ENCODE data around the gene IL10. TPM values are rescaled to one million over a fixed set of nuclear protein-coding genes. Genes with fewer than 3 reads are reported as not detected.

Gene IL10
- polyA plus RNA-seq, 1 donor (not counting 4 experiments of a cell fraction or from before 2014, with no cell fraction given) = not detected

- dilution Hi-C loops (cut with MboI; ENCODE audit: extremely low pct_ligation_motif_present, low sequenced_read_pairs) = no loop called here
- no peaks in the 10 kb centered on the region for H3K27me3 ChIP-seq (ENCODE audit: control insufficient read depth, extremely low read depth, insufficient read depth, low read length)
- no peak for TF ChIP-seq EZH2 (IDR thresholded peaks at IDR 0.05; ENCODE audit: low read length)
- TF ChIP-seq CTCF (optimal IDR thresholded peaks at IDR 0.05 in 1 of 3, IDR thresholded peaks at IDR 0.05 in 1 of 3, conservative IDR thresholded peaks at IDR 0.05 in 1 of 3; ENCODE audit: extremely low read depth in 1 of 3, insufficient read depth in 2 of 3, low read length in 3 of 3) = no peak
- no peak overlapping the region for H2AFZ ChIP-seq (ENCODE audit: control insufficient read depth, low read length)
- H3K36me3 ChIP-seq (ENCODE audit: control insufficient read depth in 2 of 2, extremely low read depth in 1 of 2, insufficient read depth in 2 of 2, low read length in 2 of 2) = no peaks in the 10 kb centered on the region
- H3K9me3 ChIP-seq (ENCODE audit: control insufficient read depth, low read depth, low read length) = no peaks in the 10 kb centered on the region
- no peak for FAIRE-seq
- H3K4me2 ChIP-seq (ENCODE audit: control insufficient read depth, extremely low read depth, insufficient read depth, low read depth, low read length) = no peak overlapping the region
- no peaks in the 10 kb centered on the region for H3K9me1 ChIP-seq (ENCODE audit: control insufficient read depth, extremely low read depth, insufficient read depth, low read length)
- no peak for DNase-seq (ENCODE audit: low read depth, low spot score)
- no peaks in the 10 kb centered on the region for H3K79me2 ChIP-seq (ENCODE audit: control insufficient read depth, insufficient read depth, low read length)
- H3K9ac ChIP-seq (ENCODE audit: control insufficient read depth, extremely low read depth, insufficient read depth, low read length) = no peak overlapping the region
- H3K4me1 ChIP-seq (ENCODE audit: control insufficient read depth, extremely low read depth, insufficient read depth, low read length) = peaks cover 15% of the 10 kb centered on the region
- no peaks in the 10 kb centered on the region for H4K20me1 ChIP-seq (ENCODE audit: control insufficient read depth, extremely low read depth, insufficient read depth, low read length)
- no peak overlapping the region for H3K27ac ChIP-seq (ENCODE audit: control insufficient read depth, insufficient read depth, low read length)
- H3K4me3 ChIP-seq (ENCODE audit: control insufficient read depth in 2 of 3, extremely low read depth in 1 of 3, insufficient read depth in 2 of 3, low read depth in 1 of 3, low read length in 3 of 3) = no peak overlapping the region
These were observed 30.1 kb upstream of the IL10 start for GRCh38 chr1:206802401-206802800.

GRCh38 chr1:206801467-206801866, 29.2 kb upstream of the IL10 start:
- FAIRE-seq = no peak
- no peak for DNase-seq (ENCODE audit: low read depth, low spot score)
- no peaks in the 10 kb centered on the region for H3K79me2 ChIP-seq (ENCODE audit: control insufficient read depth, insufficient read depth, low read length)
- no peak overlapping the region for H2AFZ ChIP-seq (ENCODE audit: control insufficient read depth, low read length)
- dilution Hi-C loops (cut with MboI; ENCODE audit: extremely low pct_ligation_motif_present, low sequenced_read_pairs) = no loop called here
- no peaks in the 10 kb centered on the region for H3K9me1 ChIP-seq (ENCODE audit: control insufficient read depth, extremely low read depth, insufficient read depth, low read length)
- TF ChIP-seq EZH2 (IDR thresholded peaks at IDR 0.05; ENCODE audit: low read length) (no peak), CTCF (optimal IDR thresholded peaks at IDR 0.05 in 1 of 3, IDR thresholded peaks at IDR 0.05 in 1 of 3, conservative IDR thresholded peaks at IDR 0.05 in 1 of 3; ENCODE audit: extremely low read depth in 1 of 3, insufficient read depth in 2 of 3, low read length in 3 of 3) (no peak)
- H3K27me3 ChIP-seq (ENCODE audit: control insufficient read depth, extremely low read depth, insufficient read depth, low read length) = no peaks in the 10 kb centered on the region
- H3K9ac ChIP-seq (ENCODE audit: control insufficient read depth, extremely low read depth, insufficient read depth, low read length) = no peak overlapping the region
- H3K4me2 ChIP-seq (ENCODE audit: control insufficient read depth, extremely low read depth, insufficient read depth, low read depth, low read length) = no peak overlapping the region
- no peaks in the 10 kb centered on the region for H3K36me3 ChIP-seq (ENCODE audit: control insufficient read depth in 2 of 2, extremely low read depth in 1 of 2, insufficient read depth in 2 of 2, low read length in 2 of 2)
- no peaks in the 10 kb centered on the region for H3K9me3 ChIP-seq (ENCODE audit: control insufficient read depth, low read depth, low read length)
- no peak overlapping the region for H3K4me3 ChIP-seq (ENCODE audit: control insufficient read depth in 2 of 3, extremely low read depth in 1 of 3, insufficient read depth in 2 of 3, low read depth in 1 of 3, low read length in 3 of 3)
- no peaks in the 10 kb centered on the region for H4K20me1 ChIP-seq (ENCODE audit: control insufficient read depth, extremely low read depth, insufficient read depth, low read length)
- H3K4me1 ChIP-seq (ENCODE audit: control insufficient read depth, extremely low read depth, insufficient read depth, low read length) = peaks cover 15% of the 10 kb centered on the region
- no peak overlapping the region for H3K27ac ChIP-seq (ENCODE audit: control insufficient read depth, insufficient read depth, low read length)

Measured in keratinocyte (primary cell).